HepG2 (cell line): Measurements from ENCODE around the gene THSD8. TPM values are rescaled to one million over a fixed set of nuclear protein-coding genes. Genes with fewer than 3 reads are reported as not detected.

ENCODE experiments used
- ATAC-seq: fragments of 200-7000 bp; cut with Tn5 transposase; 3 replicates; pipeline ENCODE4 v1.9.1; 2020; ENCODE audit warnings: mild to moderate bottlenecking, moderate library complexity
- BruUV-seq: library from RNA; stranded (reverse); fragments of 400-500 nt; replicated peaks from 2 replicates; lab custom pipeline; 2021; lab: Mats Ljungman, UMichigan
- CTCF ChIA-PET: fragments of 300-600 bp; formaldehyde crosslinking; extraction: SDS; loops from one replicate; lab custom pipeline; 2021; ENCODE audit warnings: low total read pairs, inconsistent platforms, low intra/inter-chr PET ratio; lab: Yijun Ruan, JAX
- POLR2A ChIA-PET: fragments of 350-600 bp; sonication (Branson Sonifier 250); formaldehyde crosslinking; loops from one replicate; lab custom pipeline; 2020; ENCODE audit warnings: antibody characterized with exemption, inconsistent platforms; lab: Yijun Ruan, JAX
- DNase-seq: peaks from one replicate; pipeline ENCODE4 v3.0.0-alpha.2; 2015; ENCODE audit warnings: low spot score
- FAIRE-seq: peaks from 3 replicates; lab custom pipeline; 2011; peaks lifted over from hg19 to GRCh38; lab: Jason Lieb, UNC
- H2AFZ ChIP-seq: one replicate; pipeline ENCODE4 v1.6.1; 2011; ENCODE audit warnings: low read length, inconsistent platforms
- H3K27ac ChIP-seq: fragments of 300-600 bp; 3 replicates; pipeline ENCODE4 v1.8.0; 2011; ENCODE audit warnings: mixed run types, mild to moderate bottlenecking, mixed read lengths, low read length, inconsistent platforms; ENCODE audit not compliant: insufficient read depth; ENCODE audit errors: extremely low read length
- H3K27me3 ChIP-seq, 2 experiments: fragments of 200-600 bp in 1 of 2; 2 replicates in 1 of 2; 3 replicates in 1 of 2; pipeline versions ENCODE4 v1.6.0 to v1.8.0; 2011; ENCODE audit warnings: low read length in 2 of 2, mild to moderate bottlenecking in 2 of 2, moderate library complexity in 2 of 2, inconsistent platforms in 1 of 2; ENCODE audit not compliant: insufficient read depth in 2 of 2, control insufficient read depth in 1 of 2
- H3K36me3 ChIP-seq, 2 experiments: fragments of 200-600 bp in 1 of 2; replicated peaks in 1 of 2; 2 replicates in 1 of 2; 3 replicates in 1 of 2; pipeline versions ENCODE4 v1.5.1 to v1.8.0; 2011; ENCODE audit warnings: low read length in 2 of 2, inconsistent platforms in 1 of 2; ENCODE audit not compliant: insufficient read depth in 2 of 2, control insufficient read depth in 1 of 2
- H3K4me1 ChIP-seq: 2 replicates; pipeline ENCODE4 v1.5.1; 2012; ENCODE audit warnings: low read length, inconsistent platforms; ENCODE audit not compliant: insufficient read depth
- H3K4me2 ChIP-seq: 2 replicates; pipeline ENCODE4 v1.6.0; 2011; ENCODE audit warnings: low read depth, low read length, inconsistent platforms
- H3K4me3 ChIP-seq, 3 experiments: fragments of 200-600 bp in 1 of 3; sonication (generic), shearing (Covaris generic) in 1 of 3; replicated peaks in 1 of 3; 2 replicates each; pipeline ENCODE4 v1.5.1; 2011 to 2016; ENCODE audit warnings: low read length in 3 of 3, inconsistent platforms in 2 of 3, low read depth in 2 of 3, mild to moderate bottlenecking in 2 of 3, control low read depth in 1 of 3, mixed read lengths in 1 of 3; ENCODE audit not compliant: insufficient read depth in 1 of 3
- H3K79me2 ChIP-seq: one replicate; pipeline ENCODE4 v1.6.1; 2011; ENCODE audit warnings: low read length, inconsistent platforms; ENCODE audit not compliant: insufficient read depth
- H3K9ac ChIP-seq: 2 replicates; pipeline ENCODE4 v1.6.0; 2011; ENCODE audit warnings: mild to moderate bottlenecking, low read depth, low read length, inconsistent platforms; ENCODE audit not compliant: insufficient read depth
- H3K9me3 ChIP-seq: 2 replicates; pipeline ENCODE4 v1.5.1; 2012; ENCODE audit warnings: mild to moderate bottlenecking, low read length
- H4K20me1 ChIP-seq: 2 replicates; pipeline ENCODE4 v1.6.0; 2011; ENCODE audit warnings: inconsistent platforms, mild to moderate bottlenecking, low read length, moderate library complexity; ENCODE audit not compliant: insufficient read depth
- ELF4 ChIP-seq: sonication (generic); formaldehyde crosslinking; IDR thresholded peaks from 2 replicates; pipeline ENCODE4 v1.5.0; 2020; ENCODE audit warnings: missing genetic modification reagents, mild to moderate bottlenecking, moderate library complexity, borderline replicate concordance
- FOSL2 ChIP-seq: sonication (generic); formaldehyde crosslinking; IDR thresholded peaks from 2 replicates; pipeline ENCODE4 v1.4.0; 2020; ENCODE audit warnings: missing genetic modification reagents
- KAT8 ChIP-seq: IDR thresholded peaks from 2 replicates; pipeline ENCODE4 v1.6.1; 2016; ENCODE audit warnings: missing genetic modification reagents, missing compliant biosample characterization
- KLF6 ChIP-seq: IDR thresholded peaks from 2 replicates; pipeline ENCODE4 v1.8.0; 2016; ENCODE audit warnings: missing biosample characterization, missing genetic modification reagents
- MIER3 ChIP-seq: IDR thresholded peaks from 2 replicates; pipeline ENCODE4 v1.6.1; 2016; ENCODE audit warnings: missing compliant biosample characterization, borderline replicate concordance
- PHB2 ChIP-seq: fragments of 450-650 bp; IDR thresholded peaks from 2 replicates; pipeline ENCODE4 v1.6.1; 2018; ENCODE audit not compliant: partially characterized antibody
- SATB2 ChIP-seq: sonication (generic); formaldehyde crosslinking; IDR thresholded peaks from 2 replicates; pipeline ENCODE4 v1.5.0; 2020; ENCODE audit warnings: missing genetic modification reagents
- XRCC5 ChIP-seq: fragments of 200-400 bp; formaldehyde crosslinking; optimal IDR thresholded peaks from 2 replicates; pipeline ENCODE3; 2017; ENCODE audit warnings: mild to moderate bottlenecking, low read length
- ZBTB42 ChIP-seq: sonication (generic); formaldehyde crosslinking; IDR thresholded peaks from 2 replicates; pipeline ENCODE4 v1.5.0; 2020; ENCODE audit warnings: mild to moderate bottlenecking, missing genetic modification reagents
- ZNF281 ChIP-seq: sonication (generic); formaldehyde crosslinking; IDR thresholded peaks from 2 replicates; pipeline ENCODE4 v1.4.0; 2020; ENCODE audit warnings: missing genetic modification reagents, borderline replicate concordance
- ZNF382 ChIP-seq: sonication (generic); formaldehyde crosslinking; IDR thresholded peaks from 2 replicates; pipeline ENCODE4 v1.5.0; 2020; ENCODE audit warnings: missing genetic modification reagents, mild to moderate bottlenecking, borderline replicate concordance
- ZNF605 ChIP-seq: sonication (generic); formaldehyde crosslinking; IDR thresholded peaks from 2 replicates; pipeline ENCODE4 v1.8.0; 2022; ENCODE audit warnings: mild to moderate bottlenecking, missing genetic modification reagents
- WGBS: methylation state at CpG from one replicate; pipeline ENCODE4 v1.1.6; 2017; ENCODE audit warnings: low lambda C conversion rate; 5-methylcytosine and 5-hydroxymethylcytosine counted together
- in situ Hi-C: cut with HindIII; loops from 2 replicates; pipeline ENCODE4 v1.10.0; 2017; ENCODE audit warnings: low pct_unique_long_range_greater_than_20kb; ENCODE audit not compliant: extremely low pct_ligation_motif_present
- intact Hi-C: fragments of 100-400 bp; cut with micrococcal nuclease; formaldehyde crosslinking; loops from one replicate; pipeline ENCODE4 v1.10.0; 2022; ENCODE audit not compliant: unreplicated experiment
- polyA plus RNA-seq, 8 experiments: library from polyadenylated mRNA; depleted of rRNA in 3 of 8; stranded (reverse) in 7 of 8; unstranded in 1 of 8; fragments of >200 nt; fragmentation: Illumina TruSeq in 4 of 8; extraction: Trizol in 4 of 8; gene quantifications; 2 replicates each; pipeline versions ENCODE4 v1.2.1 to v1.2.3, GENCODE V29; 2011 to 2016; ENCODE audit warnings: low read depth in 4 of 8, missing spikeins in 1 of 8, mixed read lengths in 1 of 8; ENCODE audit not compliant: insufficient read depth in 1 of 8
- total RNA-seq, 5 experiments: library from RNA; depleted of rRNA; stranded (reverse); fragments of >200 nt; fragmentation: Illumina TruSeq; extraction: Trizol; gene quantifications; 2 replicates each; pipeline ENCODE4 v1.2.3, GENCODE V29; 2016; ENCODE audit warnings: low read depth in 1 of 5
- TF ChIP-seq, protein P1 (sequence below): sonication (generic); formaldehyde crosslinking; IDR thresholded peaks from 2 replicates; pipeline ENCODE4 v1.5.1; 2020; ENCODE audit warnings: mild to moderate bottlenecking, missing genetic modification reagents, moderate library complexity
- TF ChIP-seq, protein P2 (sequence below): sonication (generic); formaldehyde crosslinking; IDR thresholded peaks from 2 replicates; pipeline ENCODE4 v1.8.1; 2023; ENCODE audit warnings: missing genetic modification reagents, inconsistent platforms, borderline replicate concordance
- TF ChIP-seq, protein P3 (sequence below): sonication (generic); formaldehyde crosslinking; IDR thresholded peaks from 2 replicates; pipeline ENCODE4 v1.4.0; 2020; ENCODE audit warnings: mild to moderate bottlenecking, missing genetic modification reagents

THSD8 gene
- total and polyA plus RNA-seq, 2 of the 13 experiments (the other 11 are each of a cell fraction or from before 2014, with no cell fraction given) = 4.8 to 14.9 TPM

DNA sequence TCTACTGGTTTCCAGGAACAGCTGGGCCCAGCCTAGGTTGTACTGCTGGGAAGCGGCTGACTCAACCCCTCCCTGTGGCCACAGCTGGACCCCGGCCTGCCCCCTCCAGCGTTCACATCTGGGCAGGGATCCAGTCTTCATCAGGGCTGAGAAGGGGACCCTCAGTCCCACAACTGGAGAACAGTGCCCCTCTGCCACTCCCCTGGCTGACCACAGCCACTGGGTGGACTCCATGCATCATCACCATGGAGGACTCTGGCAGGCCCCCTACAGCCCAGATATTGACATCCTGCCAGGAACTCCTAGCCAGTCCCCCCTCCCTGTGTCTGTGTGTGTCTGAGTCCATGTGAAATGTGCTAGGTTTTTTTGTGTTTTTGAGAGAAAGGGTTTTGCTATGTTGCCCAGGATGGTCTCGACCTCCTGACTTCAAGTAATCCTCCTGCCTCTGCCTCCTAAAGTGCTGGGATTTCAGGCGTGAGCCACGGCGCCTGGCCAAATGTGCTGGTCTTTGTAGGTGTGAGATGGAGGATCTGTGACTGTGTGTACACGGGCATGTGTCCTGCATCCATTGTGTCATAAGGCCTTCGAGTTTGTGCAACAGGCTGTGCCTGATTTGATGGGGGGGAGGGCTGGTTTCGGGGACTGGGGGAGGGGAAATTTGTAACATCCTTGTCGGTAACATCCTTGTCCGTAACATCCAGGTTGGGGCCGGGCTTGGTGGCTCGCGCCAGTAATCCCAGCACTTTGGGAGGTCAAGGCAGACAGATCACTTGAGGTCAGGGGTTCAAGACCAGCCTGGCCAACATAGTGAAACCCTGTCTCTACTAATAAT, 22.5 kb upstream of the THSD8 start:
- Histone ChIP-seq H3K4me3 (peak overlapping the region; percentile 76 to 80 (median 79)), H3K27ac (no peak overlapping the region), H3K36me3 (no peaks in the 10 kb centered on the region), H3K79me2 (no peaks in the 10 kb centered on the region), H2AFZ (peak overlapping the region; percentile 48), H3K27me3 (no peaks in the 10 kb centered on the region; a peak in 1 of 5 replicates), H4K20me1 (no peaks in the 10 kb centered on the region), H3K9me3 (no peaks in the 10 kb centered on the region), H3K4me2 (peak overlapping the region; percentile 91), H3K4me1 (peaks cover 61% of the 10 kb centered on the region), H3K9ac (peak overlapping the region; percentile 53)
- ATAC-seq = peak; percentile 56
- no TSS peak for BruUV-seq
- CTCF ChIA-PET = interaction anchor here (3.9 kb wide), 1 partner anchor 16 kb away, joined by 54 read pairs; no protein-coding TSS in a partner anchor
- intact Hi-C loops (no loop called here), in situ Hi-C loops (no loop called here)
- 13% methylated on average over 3 of the region's 15 CpGs for WGBS
- DNase-seq = peak; percentile 61
- POLR2A ChIA-PET = interaction anchor here (0.6 to 6.4 kb wide), 9 partner anchors 10 to 57 kb away, joined by 3 to 124 read pairs (median 5); partner anchors contain the start of genes JUNB, PRDX2 and THSD8
- FAIRE-seq = peak; percentile 83
- TF ChIP-seq, protein P1, sequence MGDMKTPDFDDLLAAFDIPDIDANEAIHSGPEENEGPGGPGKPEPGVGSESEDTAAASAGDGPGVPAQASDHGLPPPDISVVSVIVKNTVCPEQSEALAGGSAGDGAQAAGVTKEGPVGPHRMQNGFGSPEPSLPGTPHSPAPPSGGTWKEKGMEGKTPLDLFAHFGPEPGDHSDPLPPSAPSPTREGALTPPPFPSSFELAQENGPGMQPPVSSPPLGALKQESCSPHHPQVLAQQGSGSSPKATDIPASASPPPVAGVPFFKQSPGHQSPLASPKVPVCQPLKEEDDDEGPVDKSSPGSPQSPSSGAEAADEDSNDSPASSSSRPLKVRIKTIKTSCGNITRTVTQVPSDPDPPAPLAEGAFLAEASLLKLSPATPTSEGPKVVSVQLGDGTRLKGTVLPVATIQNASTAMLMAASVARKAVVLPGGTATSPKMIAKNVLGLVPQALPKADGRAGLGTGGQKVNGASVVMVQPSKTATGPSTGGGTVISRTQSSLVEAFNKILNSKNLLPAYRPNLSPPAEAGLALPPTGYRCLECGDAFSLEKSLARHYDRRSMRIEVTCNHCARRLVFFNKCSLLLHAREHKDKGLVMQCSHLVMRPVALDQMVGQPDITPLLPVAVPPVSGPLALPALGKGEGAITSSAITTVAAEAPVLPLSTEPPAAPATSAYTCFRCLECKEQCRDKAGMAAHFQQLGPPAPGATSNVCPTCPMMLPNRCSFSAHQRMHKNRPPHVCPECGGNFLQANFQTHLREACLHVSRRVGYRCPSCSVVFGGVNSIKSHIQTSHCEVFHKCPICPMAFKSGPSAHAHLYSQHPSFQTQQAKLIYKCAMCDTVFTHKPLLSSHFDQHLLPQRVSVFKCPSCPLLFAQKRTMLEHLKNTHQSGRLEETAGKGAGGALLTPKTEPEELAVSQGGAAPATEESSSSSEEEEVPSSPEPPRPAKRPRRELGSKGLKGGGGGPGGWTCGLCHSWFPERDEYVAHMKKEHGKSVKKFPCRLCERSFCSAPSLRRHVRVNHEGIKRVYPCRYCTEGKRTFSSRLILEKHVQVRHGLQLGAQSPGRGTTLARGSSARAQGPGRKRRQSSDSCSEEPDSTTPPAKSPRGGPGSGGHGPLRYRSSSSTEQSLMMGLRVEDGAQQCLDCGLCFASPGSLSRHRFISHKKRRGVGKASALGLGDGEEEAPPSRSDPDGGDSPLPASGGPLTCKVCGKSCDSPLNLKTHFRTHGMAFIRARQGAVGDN (CRISPR knock-in tag) = peak; percentile 8; the same call in 1 of the 2 replicates
- TF ChIP-seq XRCC5 (peak; percentile 52), ZNF281 (peak; percentile 54; the same call in 1 of the 2 replicates), FOSL2 (CRISPR knock-in tag) (peak; percentile 46; the same call in 1 of the 2 replicates), KAT8 (CRISPR knock-in tag) (peak; percentile 36; the same call in 1 of the 2 replicates), KLF6 (CRISPR knock-in tag) (no peak), MIER3 (CRISPR knock-in tag) (no peak), ZNF605 (peak; percentile 29; the same call in 1 of the 2 replicates), ELF4 (CRISPR knock-in tag) (no peak), SATB2 (CRISPR knock-in tag) (no peak), ZBTB42 (CRISPR knock-in tag) (peak; percentile 97), PHB2 (no peak), ZNF382 (no peak)
- TF ChIP-seq, protein P2, sequence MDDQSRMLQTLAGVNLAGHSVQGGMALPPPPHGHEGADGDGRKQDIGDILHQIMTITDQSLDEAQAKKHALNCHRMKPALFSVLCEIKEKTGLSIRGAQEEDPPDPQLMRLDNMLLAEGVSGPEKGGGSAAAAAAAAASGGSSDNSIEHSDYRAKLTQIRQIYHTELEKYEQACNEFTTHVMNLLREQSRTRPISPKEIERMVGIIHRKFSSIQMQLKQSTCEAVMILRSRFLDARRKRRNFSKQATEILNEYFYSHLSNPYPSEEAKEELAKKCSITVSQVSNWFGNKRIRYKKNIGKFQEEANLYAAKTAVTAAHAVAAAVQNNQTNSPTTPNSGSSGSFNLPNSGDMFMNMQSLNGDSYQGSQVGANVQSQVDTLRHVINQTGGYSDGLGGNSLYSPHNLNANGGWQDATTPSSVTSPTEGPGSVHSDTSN = no peak
- TF ChIP-seq, protein P3, sequence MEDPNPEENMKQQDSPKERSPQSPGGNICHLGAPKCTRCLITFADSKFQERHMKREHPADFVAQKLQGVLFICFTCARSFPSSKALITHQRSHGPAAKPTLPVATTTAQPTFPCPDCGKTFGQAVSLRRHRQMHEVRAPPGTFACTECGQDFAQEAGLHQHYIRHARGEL (CRISPR knock-in tag) = no peak
